OCI-LY7 (cell line): ENCODE data around the gene KCNQ1OT1.

Experiments
- CTCF ChIP-seq: fragments of 200-600 bp; sonication (generic); conservative IDR thresholded peaks from 2 replicates; pipeline ENCODE4 v1.5.1; 2014; ENCODE audit warnings: mild to moderate bottlenecking, antibody characterized with exemption, low read length, moderate library complexity, mixed read lengths
- EZH2phosphoT487 ChIP-seq: fragments of 200-600 bp; sonication (generic); IDR thresholded peaks from 2 replicates; pipeline ENCODE4 v1.6.1; 2018; ENCODE audit warnings: low read depth, borderline replicate concordance, mild to moderate bottlenecking, mixed run types, antibody characterized with exemption, low read length, moderate library complexity, mixed read lengths

DNA sequence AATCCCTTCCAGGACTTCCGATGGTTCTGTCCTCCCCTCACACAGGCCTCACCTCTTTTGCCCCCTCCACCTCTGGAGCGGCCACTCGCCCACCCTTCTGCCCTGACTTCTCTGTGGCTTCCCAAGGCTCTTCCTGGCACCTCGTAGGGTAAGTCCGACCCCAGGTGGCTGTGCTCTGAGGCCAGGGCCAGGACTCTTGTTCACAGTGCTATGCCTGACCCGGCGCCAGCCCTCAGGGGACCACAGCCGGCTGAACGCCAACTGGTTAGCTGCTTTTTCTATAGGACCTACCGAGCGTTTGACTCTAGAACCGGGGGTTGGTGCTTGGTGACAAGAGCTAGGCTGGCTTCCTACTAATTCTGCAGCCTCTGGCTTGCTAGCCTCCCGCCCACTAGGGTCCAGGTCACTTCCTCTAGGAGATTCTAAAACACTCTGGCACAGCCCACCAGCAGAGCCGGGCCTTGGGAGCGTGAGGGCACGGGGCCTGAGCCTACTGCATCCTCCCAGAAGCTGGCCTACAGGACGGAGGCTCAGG lies 28.4 kb upstream of the KCNQ1OT1 start:
- TF ChIP-seq CTCF (no peak), EZH2phosphoT487 (no peak)
